ENCODE measurements around the gene IFITM1. TPM values are rescaled to one million over a fixed set of nuclear protein-coding genes. Genes with fewer than 3 reads are reported as not detected.
A peak's percentile ranks its signal among the peaks of the same experiment; 100 is the strongest.

Gene IFITM1
- total and polyA plus RNA-seq, 8 donors: 7.0 to 224 (median 41.0) TPM

DNA sequence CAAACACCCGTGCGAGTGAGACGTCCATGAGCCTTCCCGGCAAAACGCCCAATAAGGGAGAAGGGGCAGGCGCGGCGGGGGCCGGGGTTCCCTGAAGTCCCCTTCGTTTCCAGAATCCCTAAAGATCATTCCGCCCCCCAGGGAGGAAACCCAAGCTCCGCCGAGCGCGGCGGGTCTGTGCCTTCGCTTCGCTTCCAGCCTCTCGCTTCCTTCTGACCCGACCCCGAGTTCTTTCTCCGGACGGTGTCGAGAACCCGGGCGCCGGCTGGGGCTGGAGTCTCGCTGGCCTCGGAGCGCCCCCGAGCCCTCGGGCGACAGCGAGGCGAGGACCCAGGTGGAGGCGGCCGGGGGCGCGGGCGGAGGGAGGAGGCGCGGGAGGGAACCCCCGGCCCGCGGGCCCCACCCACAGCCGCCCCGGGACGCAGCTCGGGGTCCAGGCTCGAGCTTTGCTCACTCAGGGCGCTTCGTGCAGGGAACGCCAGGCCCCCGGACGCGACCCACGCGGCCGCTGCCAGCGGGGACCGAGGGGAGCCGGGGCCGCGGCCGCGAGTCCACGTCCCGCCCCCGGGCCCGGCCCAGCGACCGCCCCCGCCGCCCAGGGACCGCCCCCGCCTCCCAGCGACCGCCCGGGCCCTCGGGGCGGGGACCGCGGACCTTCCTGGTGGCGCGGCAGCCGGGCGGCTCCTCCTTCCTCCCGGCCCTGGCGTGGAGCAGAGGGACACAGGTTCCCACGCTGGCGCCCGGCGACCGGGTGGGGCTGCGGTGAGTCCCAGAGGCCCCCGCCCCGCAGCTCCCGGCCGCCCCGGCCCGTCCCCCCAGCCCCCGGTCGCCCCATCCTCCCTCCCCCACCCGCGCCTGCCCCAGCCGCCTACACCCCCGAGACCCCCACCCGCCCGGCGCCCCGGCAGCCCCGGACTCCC, 25.1 kb upstream of the IFITM1 start, which contains the start of gene PGGHG:
Gene PGGHG, plus strand, starts transcription at position 649 of the 920 bp plus-strand sequence. CDS start 691 bp downstream, outside the sequence.
- TF ChIP-seq POLR2AphosphoS5 (IDR thresholded peaks at IDR 0.05) (peak in 2 of 3 donors; percentile 45 to 51), EP300 (IDR thresholded peaks at IDR 0.05) (no peak), POLR2A (IDR thresholded peaks at IDR 0.05) (no peak)
- TF ChIP-seq, protein P1, sequence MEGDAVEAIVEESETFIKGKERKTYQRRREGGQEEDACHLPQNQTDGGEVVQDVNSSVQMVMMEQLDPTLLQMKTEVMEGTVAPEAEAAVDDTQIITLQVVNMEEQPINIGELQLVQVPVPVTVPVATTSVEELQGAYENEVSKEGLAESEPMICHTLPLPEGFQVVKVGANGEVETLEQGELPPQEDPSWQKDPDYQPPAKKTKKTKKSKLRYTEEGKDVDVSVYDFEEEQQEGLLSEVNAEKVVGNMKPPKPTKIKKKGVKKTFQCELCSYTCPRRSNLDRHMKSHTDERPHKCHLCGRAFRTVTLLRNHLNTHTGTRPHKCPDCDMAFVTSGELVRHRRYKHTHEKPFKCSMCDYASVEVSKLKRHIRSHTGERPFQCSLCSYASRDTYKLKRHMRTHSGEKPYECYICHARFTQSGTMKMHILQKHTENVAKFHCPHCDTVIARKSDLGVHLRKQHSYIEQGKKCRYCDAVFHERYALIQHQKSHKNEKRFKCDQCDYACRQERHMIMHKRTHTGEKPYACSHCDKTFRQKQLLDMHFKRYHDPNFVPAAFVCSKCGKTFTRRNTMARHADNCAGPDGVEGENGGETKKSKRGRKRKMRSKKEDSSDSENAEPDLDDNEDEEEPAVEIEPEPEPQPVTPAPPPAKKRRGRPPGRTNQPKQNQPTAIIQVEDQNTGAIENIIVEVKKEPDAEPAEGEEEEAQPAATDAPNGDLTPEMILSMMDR (IDR thresholded peaks at IDR 0.05): no peak
- peak; percentile 84 to 88 for DNase-seq
- Histone ChIP-seq H3K4me1 (peaks cover 4 to 31% (median 28%) of the 10 kb centered on the region in 4 donors), H3K27ac (peak within 1 kb of the TSS; percentile 18 to 83 (median 80)), H3K9me3 (no peaks in the 10 kb centered on the region), H3K36me3 (peaks cover 0 to 27% (median 19%) of the 10 kb centered on the region in 4 donors), H3K27me3 (peaks cover 0 to 39% (median 15%) of the 10 kb centered on the region in 3 donors), H3K4me3 (peak within 1 kb of the TSS; percentile 63 to 87 (median 76))
- 0 to 1% (median 0%) methylated on average over 14 to 110 of the region's 112 CpGs for WGBS, 5 donors
- intact Hi-C loops (cut with DNase I; ENCODE audit: low total_unique reads): no loop called here

DNA sequence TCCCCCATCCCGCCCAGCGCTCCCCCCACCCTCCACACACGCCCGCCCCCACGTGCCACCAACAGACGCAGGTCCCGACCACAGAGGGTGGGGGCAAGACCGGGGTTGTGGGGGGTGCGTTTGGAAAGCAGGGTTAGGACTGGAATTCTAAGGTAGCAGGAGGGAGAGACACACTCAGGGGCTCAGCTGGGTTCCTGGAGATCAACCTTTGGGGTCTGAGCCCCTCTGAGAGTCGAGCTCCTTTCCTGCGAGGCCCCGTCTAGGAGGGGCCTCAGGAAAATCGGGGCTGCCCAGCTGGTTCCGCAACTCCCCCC, 24.5 kb upstream of the IFITM1 start:
- H3K9me3 ChIP-seq: no peaks in the 10 kb centered on the region
- 8 to 43% (median 22%) methylated on average over 4 to 14 of the region's 14 CpGs for WGBS, 5 donors
- TF ChIP-seq, protein P1 (IDR thresholded peaks at IDR 0.05): no peak
- TF ChIP-seq EP300 (IDR thresholded peaks at IDR 0.05): no peak
- TF ChIP-seq POLR2AphosphoS5 (IDR thresholded peaks at IDR 0.05): no peak
- no peak for TF ChIP-seq POLR2A (IDR thresholded peaks at IDR 0.05)
- H3K4me3 ChIP-seq: peak overlapping the region; percentile 63 to 87 (median 76)
- H3K4me1 ChIP-seq: peaks cover 4 to 31% (median 28%) of the 10 kb centered on the region in 4 donors
- intact Hi-C loops (cut with DNase I; ENCODE audit: low total_unique reads): no loop called here
- DNase-seq: no peak
- peaks cover 0 to 33% (median 25%) of the 10 kb centered on the region in 4 donors for H3K36me3 ChIP-seq
- H3K27ac ChIP-seq: peak overlapping the region in 4 of 5 donors; percentile 72 to 83 (median 80)
- peaks cover 0 to 33% (median 8%) of the 10 kb centered on the region in 3 donors for H3K27me3 ChIP-seq

DNA sequence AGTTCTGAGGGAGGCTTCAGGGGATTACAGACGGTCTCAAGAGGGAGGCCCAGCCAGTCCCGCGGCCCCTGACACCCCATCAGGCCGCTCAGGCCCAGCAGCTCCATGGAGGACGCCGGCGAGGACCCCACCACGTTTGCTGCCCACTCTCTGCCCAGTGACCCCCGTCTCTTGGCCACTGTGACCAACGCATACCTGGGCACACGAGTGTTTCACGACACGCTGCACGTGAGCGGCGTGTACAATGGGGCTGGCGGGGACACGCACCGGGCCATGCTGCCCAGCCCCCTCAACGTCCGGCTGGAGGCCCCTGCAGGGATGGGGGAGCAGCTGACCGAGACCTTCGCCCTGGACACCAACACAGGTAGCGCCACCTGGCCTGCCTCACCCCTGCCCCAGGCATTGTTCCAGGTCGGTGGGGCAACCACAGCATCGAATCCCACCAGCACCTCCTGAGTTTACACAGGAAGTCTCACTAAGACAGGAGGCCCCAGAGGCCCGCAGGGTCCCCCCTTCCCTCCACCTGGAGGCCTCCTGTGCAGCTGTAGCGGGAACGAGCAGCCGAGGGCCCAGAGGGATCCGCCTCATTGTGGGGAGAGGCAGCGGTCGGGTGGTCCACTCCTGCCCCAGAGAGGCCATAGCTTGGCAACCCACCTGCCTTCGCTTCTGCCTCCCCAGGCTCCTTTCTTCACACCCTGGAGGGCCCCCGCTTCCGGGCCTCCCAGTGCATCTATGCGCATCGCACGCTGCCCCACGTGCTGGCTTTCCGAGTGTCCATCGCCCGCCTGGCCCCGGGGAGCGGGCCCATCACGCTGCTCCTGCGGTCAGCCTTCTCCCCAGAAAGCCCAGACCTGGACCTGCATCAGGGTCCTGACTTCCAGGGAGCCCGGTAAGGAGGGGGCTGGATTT, 23.9 kb upstream of the IFITM1 start:
- DNase-seq: no peak
- intact Hi-C loops (cut with DNase I; ENCODE audit: low total_unique reads): no loop called here
- Histone ChIP-seq H3K4me3 (peak overlapping the region; percentile 63 to 87 (median 76)), H3K36me3 (peaks cover 0 to 39% (median 31%) of the 10 kb centered on the region in 4 donors), H3K9me3 (no peaks in the 10 kb centered on the region), H3K27ac (peak overlapping the region in 3 of 5 donors; percentile 72 to 83 (median 81)), H3K4me1 (peaks cover 4 to 31% (median 28%) of the 10 kb centered on the region in 4 donors), H3K27me3 (peaks cover 0 to 26% (median 4%) of the 10 kb centered on the region in 3 donors)
- TF ChIP-seq, protein P1 (IDR thresholded peaks at IDR 0.05): no peak
- TF ChIP-seq POLR2A (IDR thresholded peaks at IDR 0.05) (no peak), POLR2AphosphoS5 (IDR thresholded peaks at IDR 0.05) (no peak), EP300 (IDR thresholded peaks at IDR 0.05) (no peak)
- WGBS, 5 donors: 84 to 87% (median 86%) methylated on average over 38 to 48 of the region's 48 CpGs

All from stomach (tissue), 9 donors.